ENCODE measurements around the gene RILPL1. TPM values are rescaled to one million over a fixed set of nuclear protein-coding genes. Genes with fewer than 3 reads are reported as not detected.

RILPL1 gene
- total and polyA plus RNA-seq, 9 of the 15 experiments (the other 6 are each of a cell fraction or from before 2014, with no cell fraction given) = 0.25 to 10.6 (median 8.6) TPM

DNA sequence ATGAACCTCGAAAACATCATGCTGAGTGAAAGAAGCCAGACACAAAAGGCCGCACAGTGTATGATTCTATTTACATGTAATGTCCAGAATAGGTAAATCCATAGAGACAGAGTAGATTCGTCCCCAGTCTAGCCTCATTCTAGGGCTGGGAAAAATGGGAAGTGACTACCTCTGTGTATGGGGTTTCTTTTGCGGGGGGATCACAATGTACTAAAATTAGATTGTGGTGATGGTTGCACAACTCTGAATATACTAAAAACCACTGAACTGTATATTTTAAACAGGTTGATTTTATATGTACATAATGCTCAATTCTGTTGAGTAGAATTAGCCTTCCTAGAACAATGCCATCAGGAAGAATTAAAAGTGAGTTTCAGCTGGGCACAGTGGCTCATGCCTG is 90.7 kb downstream of the RILPL1 start:
- Histone ChIP-seq H3K9me1 (ENCODE audit: control insufficient read depth, insufficient read depth, low read length) (no peaks in the 10 kb centered on the region), H3K9me3 (replicated peaks; ENCODE audit: control insufficient read depth, insufficient read depth, low read depth, low read length) (no peaks in the 10 kb centered on the region), H3K4me1 (replicated peaks in 1 of 2; ENCODE audit: control insufficient read depth in 2 of 2, insufficient read depth in 2 of 2, low read length in 2 of 2) (no peaks in the 10 kb centered on the region; a peak in 2 of 5 replicates), H3K4me2 (ENCODE audit: insufficient read depth, low read length) (no peak overlapping the region), H3K9ac (ENCODE audit: insufficient read depth in 1 of 2, low read depth in 2 of 2, low read length in 2 of 2) (no peak overlapping the region), H2AFZ (ENCODE audit: low read depth, low read length) (no peak overlapping the region), H3K79me2 (ENCODE audit: control insufficient read depth, insufficient read depth, low read length) (no peaks in the 10 kb centered on the region), H4K20me1 (replicated peaks; ENCODE audit: control insufficient read depth, insufficient read depth, low read length) (no peaks in the 10 kb centered on the region), H3K36me3 (ENCODE audit: control insufficient read depth, insufficient read depth, low read length) (no peaks in the 10 kb centered on the region), H3K27ac (ENCODE audit: extremely low read depth, low read depth, low read length) (no peak overlapping the region), H3K4me3 (no peak overlapping the region), H3K27me3 (ENCODE audit: control insufficient read depth in 2 of 2, insufficient read depth in 2 of 2, low read length in 2 of 2) (no peaks in the 10 kb centered on the region)
- CTCF ChIA-PET (ENCODE audit: low intra/inter-chr PET ratio) = no interaction called here
- no peak for FAIRE-seq
- ATAC-seq = no peak
- WGBS (ENCODE audit: insufficient coverage, low coverage, missing lambda C conversion rate) = 46% methylated on average over 4 of the region's 4 CpGs
- intact Hi-C loops (cut with micrococcal nuclease) (no loop called here), in situ Hi-C loops (cut with MboI) (no loop called here)
- DNase-seq (ENCODE audit: extremely low read depth in 1 of 4, low spot score in 3 of 4) = no peak
- POLR2A ChIA-PET = interaction anchor here (1.0 to 1.6 kb wide), 2 partner anchors 33 to 55 kb away, joined by 3 to 4 read pairs; no protein-coding TSS in a partner anchor
- TF ChIP-seq DACH1 (IDR thresholded peaks at IDR 0.05; ENCODE audit: partially characterized antibody) (no peak), LCOR (CRISPR knock-in tag; IDR thresholded peaks at IDR 0.05) (no peak), CEBPB (tag; IDR thresholded peaks at IDR 0.05) (peak; percentile 48), KLF6 (CRISPR knock-in tag; IDR thresholded peaks at IDR 0.05; ENCODE audit: borderline replicate concordance) (no peak), STAT5A (IDR thresholded peaks at IDR 0.05; ENCODE audit: borderline replicate concordance, low read length) (no peak), NFE2 (IDR thresholded peaks at IDR 0.05; ENCODE audit: low read depth) (no peak), NBN (IDR thresholded peaks at IDR 0.05; ENCODE audit: low read depth) (no peak), ATF7 (IDR thresholded peaks at IDR 0.05) (no peak), SPI1 (IDR thresholded peaks at IDR 0.05; ENCODE audit: borderline replicate concordance, low read depth, low read length) (peak; percentile 31; the same call in 1 of the 2 replicates), NRF1 (conservative IDR thresholded peaks at IDR 0.05 in 1 of 2, IDR thresholded peaks at IDR 0.05 in 1 of 2) (no peak), ELF4 (CRISPR knock-in tag; IDR thresholded peaks at IDR 0.05) (no peak)
- TF ChIP-seq, protein P1, sequence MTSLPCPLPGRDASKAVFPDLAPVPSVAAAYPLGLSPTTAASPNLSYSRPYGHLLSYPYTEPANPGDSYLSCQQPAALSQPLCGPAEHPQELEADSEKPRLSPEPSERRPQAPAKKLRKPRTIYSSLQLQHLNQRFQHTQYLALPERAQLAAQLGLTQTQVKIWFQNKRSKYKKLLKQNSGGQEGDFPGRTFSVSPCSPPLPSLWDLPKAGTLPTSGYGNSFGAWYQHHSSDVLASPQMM (CRISPR knock-in tag; IDR thresholded peaks at IDR 0.05) = no peak
- TF ChIP-seq, protein P2, sequence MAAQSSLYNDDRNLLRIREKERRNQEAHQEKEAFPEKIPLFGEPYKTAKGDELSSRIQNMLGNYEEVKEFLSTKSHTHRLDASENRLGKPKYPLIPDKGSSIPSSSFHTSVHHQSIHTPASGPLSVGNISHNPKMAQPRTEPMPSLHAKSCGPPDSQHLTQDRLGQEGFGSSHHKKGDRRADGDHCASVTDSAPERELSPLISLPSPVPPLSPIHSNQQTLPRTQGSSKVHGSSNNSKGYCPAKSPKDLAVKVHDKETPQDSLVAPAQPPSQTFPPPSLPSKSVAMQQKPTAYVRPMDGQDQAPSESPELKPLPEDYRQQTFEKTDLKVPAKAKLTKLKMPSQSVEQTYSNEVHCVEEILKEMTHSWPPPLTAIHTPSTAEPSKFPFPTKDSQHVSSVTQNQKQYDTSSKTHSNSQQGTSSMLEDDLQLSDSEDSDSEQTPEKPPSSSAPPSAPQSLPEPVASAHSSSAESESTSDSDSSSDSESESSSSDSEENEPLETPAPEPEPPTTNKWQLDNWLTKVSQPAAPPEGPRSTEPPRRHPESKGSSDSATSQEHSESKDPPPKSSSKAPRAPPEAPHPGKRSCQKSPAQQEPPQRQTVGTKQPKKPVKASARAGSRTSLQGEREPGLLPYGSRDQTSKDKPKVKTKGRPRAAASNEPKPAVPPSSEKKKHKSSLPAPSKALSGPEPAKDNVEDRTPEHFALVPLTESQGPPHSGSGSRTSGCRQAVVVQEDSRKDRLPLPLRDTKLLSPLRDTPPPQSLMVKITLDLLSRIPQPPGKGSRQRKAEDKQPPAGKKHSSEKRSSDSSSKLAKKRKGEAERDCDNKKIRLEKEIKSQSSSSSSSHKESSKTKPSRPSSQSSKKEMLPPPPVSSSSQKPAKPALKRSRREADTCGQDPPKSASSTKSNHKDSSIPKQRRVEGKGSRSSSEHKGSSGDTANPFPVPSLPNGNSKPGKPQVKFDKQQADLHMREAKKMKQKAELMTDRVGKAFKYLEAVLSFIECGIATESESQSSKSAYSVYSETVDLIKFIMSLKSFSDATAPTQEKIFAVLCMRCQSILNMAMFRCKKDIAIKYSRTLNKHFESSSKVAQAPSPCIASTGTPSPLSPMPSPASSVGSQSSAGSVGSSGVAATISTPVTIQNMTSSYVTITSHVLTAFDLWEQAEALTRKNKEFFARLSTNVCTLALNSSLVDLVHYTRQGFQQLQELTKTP (IDR thresholded peaks at IDR 0.05; ENCODE audit: low read depth in 1 of 2, partially characterized antibody in 2 of 2) = no peak
- TF ChIP-seq, protein P3, sequence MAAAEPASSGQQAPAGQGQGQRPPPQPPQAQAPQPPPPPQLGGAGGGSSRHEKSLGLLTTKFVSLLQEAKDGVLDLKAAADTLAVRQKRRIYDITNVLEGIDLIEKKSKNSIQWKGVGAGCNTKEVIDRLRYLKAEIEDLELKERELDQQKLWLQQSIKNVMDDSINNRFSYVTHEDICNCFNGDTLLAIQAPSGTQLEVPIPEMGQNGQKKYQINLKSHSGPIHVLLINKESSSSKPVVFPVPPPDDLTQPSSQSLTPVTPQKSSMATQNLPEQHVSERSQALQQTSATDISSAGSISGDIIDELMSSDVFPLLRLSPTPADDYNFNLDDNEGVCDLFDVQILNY (CRISPR knock-in tag; IDR thresholded peaks at IDR 0.05) = no peak
- no TSS peak for BruUV-seq (replicated peaks)

Measured in K562 (cell line).